Subcutaneous abdominal adipose tissue (tissue), 5 donors: ENCODE results near the gene FNDC8.
"Not testable (repeated sequence)": the region's sequence is repeated elsewhere in the genome, so short reads cannot be mapped to it uniquely, and the experiment has no call there.

Source experiments
- H3K27ac ChIP-seq: one replicate; pipeline ENCODE4 v1.7.0; 2013; ENCODE audit warnings: low read depth, mild to moderate bottlenecking, inconsistent platforms, low read length, moderate library complexity
- H3K27me3 ChIP-seq, 5 donors: one replicate each; pipeline ENCODE4 v1.7.0; 2013; ENCODE audit warnings: low read length in 5 of 5, inconsistent platforms in 1 of 5; ENCODE audit not compliant: control insufficient read depth in 5 of 5, insufficient read depth in 4 of 5
- H3K36me3 ChIP-seq, 5 donors: one replicate each; pipeline ENCODE4 v1.7.0; 2013; ENCODE audit warnings: low read length in 5 of 5; ENCODE audit not compliant: control insufficient read depth in 5 of 5, insufficient read depth in 5 of 5
- H3K4me1 ChIP-seq, 5 donors: one replicate each; pipeline ENCODE4 v1.7.0; 2013; ENCODE audit warnings: low read length in 5 of 5, mild to moderate bottlenecking in 3 of 5, moderate library complexity in 1 of 5; ENCODE audit not compliant: control insufficient read depth in 5 of 5, insufficient read depth in 5 of 5
- H3K4me3 ChIP-seq, 5 donors: one replicate each; pipeline ENCODE4 v1.7.0; 2013; ENCODE audit warnings: low read length in 5 of 5, low read depth in 1 of 5
- H3K9ac ChIP-seq, 5 donors: one replicate each; pipeline ENCODE4 v1.7.0; 2013; ENCODE audit warnings: low read length in 5 of 5, mild to moderate bottlenecking in 4 of 5, moderate library complexity in 3 of 5
- H3K9me3 ChIP-seq, 5 donors: one replicate each; pipeline ENCODE4 v1.7.0; 2013; ENCODE audit warnings: low read length in 5 of 5; ENCODE audit not compliant: control insufficient read depth in 5 of 5
- donor health status: healthy.
- donor health status: healthy.
- donor health status: healthy.
- donor health status: healthy.
- donor health status: healthy.

The FNDC8 gene

GRCh38 chr17:35166526-35166925 lies 45.1 kb downstream of the FNDC8 start:
- no peaks in the 10 kb centered on the region for H3K9me3 ChIP-seq
- H3K27me3 ChIP-seq = no peaks in the 10 kb centered on the region
- H3K4me1 ChIP-seq = peaks cover 0 to 15% (median 0%) of the 10 kb centered on the region in 5 donors
- no peak overlapping the region for H3K4me3 ChIP-seq
- H3K36me3 ChIP-seq = no peaks in the 10 kb centered on the region
- no peak overlapping the region for H3K27ac ChIP-seq
- H3K9ac ChIP-seq = no peak overlapping the region

- Histone ChIP-seq H3K27ac (no peak overlapping the region), H3K4me1 (peaks cover 0 to 17% (median 0%) of the 10 kb centered on the region in 5 donors), H3K9me3 (no peaks in the 10 kb centered on the region), H3K27me3 (no peaks in the 10 kb centered on the region), H3K36me3 (no peaks in the 10 kb centered on the region), H3K9ac (no peak overlapping the region), H3K4me3 (no peak overlapping the region)
Observed at GRCh38 chr17:35167046-35167445, 45.6 kb downstream of the FNDC8 start.

GRCh38 chr17:35167666-35168065 lies 46.3 kb downstream of the FNDC8 start:
- H3K9ac ChIP-seq = no peak overlapping the region
- H3K4me1 ChIP-seq = peaks cover 0 to 17% (median 0%) of the 10 kb centered on the region in 5 donors
- H3K27ac ChIP-seq = no peak overlapping the region
- no peak overlapping the region for H3K4me3 ChIP-seq
- H3K36me3 ChIP-seq = no peaks in the 10 kb centered on the region
- H3K27me3 ChIP-seq = no peaks in the 10 kb centered on the region
- no peaks in the 10 kb centered on the region for H3K9me3 ChIP-seq

- H3K4me3 ChIP-seq = no peak overlapping the region
- H3K9me3 ChIP-seq = no peaks in the 10 kb centered on the region
- no peak overlapping the region for H3K9ac ChIP-seq
- H3K27me3 ChIP-seq = no peaks in the 10 kb centered on the region
- H3K36me3 ChIP-seq = no peaks in the 10 kb centered on the region
- H3K4me1 ChIP-seq = peaks cover 0 to 17% (median 0%) of the 10 kb centered on the region in 5 donors
- no peak overlapping the region for H3K27ac ChIP-seq
Observed at GRCh38 chr17:35169835-35170363, 48.5 kb downstream of the FNDC8 start.

GRCh38 chr17:35170968-35171771 lies 49.8 kb downstream of the FNDC8 start:
- no peak overlapping the region for H3K4me3 ChIP-seq
- no peak overlapping the region for H3K9ac ChIP-seq
- H3K27ac ChIP-seq = no peak overlapping the region
- no peaks in the 10 kb centered on the region for H3K36me3 ChIP-seq
- H3K4me1 ChIP-seq = peaks cover 0 to 17% (median 0%) of the 10 kb centered on the region in 5 donors
- no peaks in the 10 kb centered on the region for H3K9me3 ChIP-seq
- H3K27me3 ChIP-seq = no peaks in the 10 kb centered on the region

GRCh38 chr17:35171834-35172233 lies 50.4 kb downstream of the FNDC8 start:
- no peaks in the 10 kb centered on the region for H3K9me3 ChIP-seq
- no peak overlapping the region for H3K27ac ChIP-seq
- no peak overlapping the region for H3K9ac ChIP-seq
- no peaks in the 10 kb centered on the region for H3K36me3 ChIP-seq
- peaks cover 0 to 17% (median 0%) of the 10 kb centered on the region in 5 donors for H3K4me1 ChIP-seq
- no peak overlapping the region for H3K4me3 ChIP-seq
- no peaks in the 10 kb centered on the region for H3K27me3 ChIP-seq

GRCh38 chr17:35172321-35172720 lies 50.9 kb downstream of the FNDC8 start:
- H3K27ac ChIP-seq, H3K4me3 ChIP-seq, H3K27me3 ChIP-seq, H3K36me3 ChIP-seq, H3K9ac ChIP-seq, H3K9me3 ChIP-seq: not testable (repeated sequence)
- peaks cover 0 to 13% (median 0%) of the 10 kb centered on the region in 5 donors for H3K4me1 ChIP-seq

GRCh38 chr17:35174835-35175334 lies 53.5 kb downstream of the FNDC8 start:
- Histone ChIP-seq H3K27ac (no peak overlapping the region), H3K4me1 (peaks cover 0 to 6% (median 0%) of the 10 kb centered on the region in 5 donors), H3K27me3 (no peaks in the 10 kb centered on the region), H3K9me3 (no peaks in the 10 kb centered on the region), H3K36me3 (no peaks in the 10 kb centered on the region), H3K9ac (no peak overlapping the region), H3K4me3 (no peak overlapping the region)

- no peak overlapping the region for H3K4me3 ChIP-seq
- no peaks in the 10 kb centered on the region for H3K9me3 ChIP-seq
- H3K36me3 ChIP-seq = no peaks in the 10 kb centered on the region
- no peaks in the 10 kb centered on the region for H3K27me3 ChIP-seq
- H3K27ac ChIP-seq = no peak overlapping the region
- no peak overlapping the region for H3K9ac ChIP-seq
- H3K4me1 ChIP-seq = peaks cover 0 to 6% (median 0%) of the 10 kb centered on the region in 5 donors
Observed at GRCh38 chr17:35175638-35176415, 54.4 kb downstream of the FNDC8 start.

- H3K4me1 ChIP-seq = no peaks in the 10 kb centered on the region
- no peaks in the 10 kb centered on the region for H3K36me3 ChIP-seq
- no peak overlapping the region for H3K4me3 ChIP-seq
- no peak overlapping the region for H3K27ac ChIP-seq
- H3K27me3 ChIP-seq = no peaks in the 10 kb centered on the region
- no peaks in the 10 kb centered on the region for H3K9me3 ChIP-seq
- no peak overlapping the region for H3K9ac ChIP-seq
Observed at GRCh38 chr17:35176897-35177296, 55.5 kb downstream of the FNDC8 start.
